Lung microvascular endothelial cell (primary cell): ENCODE measurements around the gene ZNRF4. TPM values are rescaled to one million over a fixed set of nuclear protein-coding genes. Genes with fewer than 3 reads are reported as not detected.

ENCODE experiments used
- total RNA-seq: library from RNA; depleted of rRNA; stranded (reverse); fragments of >200 nt; gene quantifications from 2 replicates; pipeline ENCODE4 v1.2.1, GENCODE V29; 2014

Gene ZNRF4
- total RNA-seq, 1 donor from 2014 or later, result not detected

Other genes starting within 250 kb of the ZNRF4 start
- 6.5 and 13.9 TPM in 2 replicates for gene PTPRS, start 114.6 kb upstream of the ZNRF4 start, total RNA-seq
- under 0.01 and 0.20 TPM in 2 replicates for gene TINCR, start 112.5 kb downstream of the ZNRF4 start, total RNA-seq
- gene SAFB2, start 167.4 kb downstream of the ZNRF4 start, total RNA-seq, result 16.6 and 24.2 TPM in 2 replicates
- gene SAFB, start 167.7 kb downstream of the ZNRF4 start, total RNA-seq, result 27.9 and 38.5 TPM in 2 replicates
- gene MICOS13, start 225.1 kb downstream of the ZNRF4 start, total RNA-seq, result 44.7 and 65.3 TPM in 2 replicates
- 6.1 and 9.1 TPM in 2 replicates for gene HSD11B1L, start 225.6 kb downstream of the ZNRF4 start, total RNA-seq
- gene RPL36, start 234.9 kb downstream of the ZNRF4 start, total RNA-seq, result 763 and 989 TPM in 2 replicates